HCT116 (cell line): ENCODE results near the gene PLCL2. TPM values are rescaled to one million over a fixed set of nuclear protein-coding genes. Genes with fewer than 3 reads are reported as not detected.

Experiments used
- ATAC-seq: fragments of 200-7000 bp; cut with Tn5 transposase; 2 replicates; pipeline ENCODE4 v1.9.1; 2020; ENCODE audit warnings: mild to moderate bottlenecking, moderate library complexity
- BruUV-seq: library from RNA; stranded (reverse); fragments of 400-500 nt; replicated peaks from 2 replicates; lab custom pipeline; 2021; lab: Mats Ljungman, UMichigan
- CTCF ChIA-PET: fragments of 300-600 bp; sonication (Branson Sonifier 250); formaldehyde crosslinking; loops from one replicate; lab custom pipeline; 2021; ENCODE audit warnings: antibody characterized with exemption; lab: Charles Lee
- POLR2A ChIA-PET: fragments of 300-600, 350-600 bp; sonication (Branson Sonifier 250); formaldehyde crosslinking; loops from one replicate; lab custom pipeline; 2021; ENCODE audit warnings: antibody characterized with exemption; lab: Charles Lee
- RAD21 ChIA-PET, 2 experiments: fragments of 300-600 bp; sonication (Branson Sonifier 250); formaldehyde crosslinking; loops; one replicate each; lab custom pipeline; 2023; ENCODE audit warnings: low total read pairs in 2 of 2; ENCODE audit not compliant: uncharacterized antibody in 2 of 2, unreplicated experiment in 2 of 2, low non-redundant PET in 1 of 2; lab: Charles Lee
- DNase-seq: peaks from one replicate; pipeline ENCODE4 v3.0.0-alpha.2; 2010; ENCODE audit warnings: low read depth, low spot score
- H2AFZ ChIP-seq: fragments of 200-600 bp; shearing (Covaris generic), sonication (generic); 2 replicates; pipeline ENCODE4 v1.6.1; 2017; ENCODE audit warnings: low read depth, mixed run types, mixed read lengths, antibody characterized with exemption, low read length; ENCODE audit not compliant: poor library complexity, severe bottlenecking
- H3K27ac ChIP-seq: 2 replicates; pipeline ENCODE4 v1.5.1; 2012; ENCODE audit warnings: low read depth, low read length
- H3K27me3 ChIP-seq: fragments of 200-600 bp; sonication (generic); 2 replicates; pipeline ENCODE4 v1.6.1; 2016; ENCODE audit warnings: mixed run types, low read length, mixed read lengths; ENCODE audit not compliant: insufficient read depth
- H3K36me3 ChIP-seq, 2 experiments: fragments of 200-500 bp in 1 of 2; fragments of 200-600 bp in 1 of 2; sonication (Bioruptor generic) in 1 of 2; sonication (generic) in 1 of 2; 2 replicates each; pipeline versions ENCODE4 v1.5.1 to v1.6.1; 2014 to 2016; ENCODE audit warnings: low read length in 2 of 2, inconsistent platforms in 1 of 2, mixed read lengths in 1 of 2, mixed run types in 1 of 2; ENCODE audit not compliant: insufficient read depth in 2 of 2, control insufficient read depth in 1 of 2
- H3K4me1 ChIP-seq, 2 experiments: fragments of 200-600 bp in 1 of 2; sonication (generic) in 1 of 2; 2 replicates each; pipeline versions ENCODE4 v1.5.1 to v1.6.1; 2012 to 2017; ENCODE audit warnings: low read length in 2 of 2, inconsistent platforms in 1 of 2, mild to moderate bottlenecking in 1 of 2, mixed read lengths in 1 of 2, mixed run types in 1 of 2, moderate library complexity in 1 of 2; ENCODE audit not compliant: insufficient read depth in 2 of 2, control insufficient read depth in 1 of 2
- H3K4me2 ChIP-seq: fragments of 200-600 bp; sonication (generic); 2 replicates; pipeline ENCODE4 v1.6.1; 2017; ENCODE audit warnings: mixed run types, low read length, mixed read lengths
- H3K4me3 ChIP-seq, 2 experiments: fragments of 200-600 bp in 1 of 2; sonication (generic) in 1 of 2; replicated peaks in 1 of 2; 2 replicates each; pipeline ENCODE4 v1.5.1; 2011 to 2016; ENCODE audit warnings: low read length in 2 of 2, control low read depth in 1 of 2, low read depth in 1 of 2, mild to moderate bottlenecking in 1 of 2, mixed read lengths in 1 of 2, mixed run types in 1 of 2
- H3K79me2 ChIP-seq: fragments of 200-600 bp; sonication (generic); 2 replicates; pipeline ENCODE4 v1.6.1; 2017; ENCODE audit warnings: mild to moderate bottlenecking, mixed run types, low read length, moderate library complexity, mixed read lengths; ENCODE audit not compliant: insufficient read depth
- H3K9ac ChIP-seq: fragments of 200-600 bp; sonication (generic); 2 replicates; pipeline ENCODE4 v1.6.1; 2016; ENCODE audit warnings: low read length, mixed read lengths
- H3K9me2 ChIP-seq: fragments of 200-600 bp; sonication (generic), shearing (Covaris generic); 2 replicates; pipeline ENCODE4 v1.6.1; 2017; ENCODE audit warnings: mixed run types, mild to moderate bottlenecking, moderate library complexity; ENCODE audit not compliant: insufficient read depth
- H3K9me3 ChIP-seq, 2 experiments: fragments of 200-500 bp in 1 of 2; fragments of 200-600 bp in 1 of 2; sonication (Bioruptor generic) in 1 of 2; sonication (generic) in 1 of 2; 2 replicates each; pipeline ENCODE4 v1.6.1; 2014 to 2017; ENCODE audit warnings: low read length in 2 of 2, mixed read lengths in 2 of 2, inconsistent platforms in 1 of 2, low read depth in 1 of 2, mild to moderate bottlenecking in 1 of 2, mixed run types in 1 of 2, moderate library complexity in 1 of 2; ENCODE audit not compliant: control insufficient read depth in 1 of 2, insufficient read depth in 1 of 2
- H4K20me1 ChIP-seq: fragments of 200-600 bp; sonication (generic), shearing (Covaris generic); 2 replicates; pipeline ENCODE4 v1.6.1; 2017; ENCODE audit warnings: mixed run types, mild to moderate bottlenecking, moderate library complexity; ENCODE audit not compliant: insufficient read depth
- CBX3 ChIP-seq: IDR thresholded peaks from 2 replicates; pipeline ENCODE4 v1.6.1; 2012; ENCODE audit warnings: low read depth
- CEBPB ChIP-seq: IDR thresholded peaks from 2 replicates; pipeline ENCODE4 v1.6.1; 2012; ENCODE audit warnings: low read depth
- EGR1 ChIP-seq: IDR thresholded peaks from 2 replicates; pipeline ENCODE4 v1.6.1; 2012; ENCODE audit warnings: low read depth
- ELF1 ChIP-seq: IDR thresholded peaks from 2 replicates; pipeline ENCODE4 v1.6.1; 2012; ENCODE audit warnings: low read depth, borderline replicate concordance
- EZH2 ChIP-seq: fragments of 200-600 bp; sonication (generic); IDR thresholded peaks from 2 replicates; pipeline ENCODE4 v1.6.1; 2017; ENCODE audit warnings: antibody characterized with exemption, mixed run types
- EZH2phosphoT487 ChIP-seq: fragments of 200-600 bp; IDR thresholded peaks from 2 replicates; pipeline ENCODE4 v1.6.1; 2018; ENCODE audit warnings: antibody characterized with exemption, borderline replicate concordance
- FOSL1 ChIP-seq: IDR thresholded peaks from 2 replicates; pipeline ENCODE4 v1.6.1; 2012; ENCODE audit warnings: low read depth
- JUND ChIP-seq: IDR thresholded peaks from 2 replicates; pipeline ENCODE4 v1.6.1; 2012
- POLR2A ChIP-seq: IDR thresholded peaks from 2 replicates; pipeline ENCODE4 v1.7.0; 2011; ENCODE audit warnings: borderline replicate concordance; ENCODE audit not compliant: insufficient read depth, insufficient read length; ENCODE audit errors: extremely low read depth
- POLR2AphosphoS5 ChIP-seq: IDR thresholded peaks from 2 replicates; pipeline ENCODE4 v1.6.1; 2011; ENCODE audit warnings: mild to moderate bottlenecking, low read depth, low read length, moderate library complexity
- SIN3A ChIP-seq: IDR thresholded peaks from 2 replicates; pipeline ENCODE4 v1.6.1; 2012; ENCODE audit warnings: low read depth
- SP1 ChIP-seq: IDR thresholded peaks from 2 replicates; pipeline ENCODE4 v1.6.1; 2012; ENCODE audit warnings: low read depth
- TCF7L2 ChIP-seq: IDR thresholded peaks from 2 replicates; pipeline ENCODE4 v1.7.0; 2011; ENCODE audit warnings: borderline replicate concordance, inconsistent platforms; ENCODE audit not compliant: insufficient read depth, insufficient read length; ENCODE audit errors: extremely low read depth
- YY1 ChIP-seq: IDR thresholded peaks from 2 replicates; pipeline ENCODE4 v1.6.1; 2011; ENCODE audit warnings: low read length, low read depth, moderate library complexity, mild to moderate bottlenecking; ENCODE audit not compliant: insufficient replicate concordance; ENCODE audit errors: extremely low read depth
- ZBTB33 ChIP-seq: IDR thresholded peaks from 2 replicates; pipeline ENCODE4 v1.6.1; 2011; ENCODE audit warnings: mild to moderate bottlenecking, low read length, moderate library complexity; ENCODE audit not compliant: insufficient replicate concordance; ENCODE audit errors: extremely low read depth
- ZNF274 ChIP-seq: fragments of 200-500 bp; sonication (Bioruptor generic); IDR thresholded peaks from 2 replicates; pipeline ENCODE4 v1.6.1; 2014; ENCODE audit warnings: mild to moderate bottlenecking, low read depth, low read length, inconsistent platforms
- intact Hi-C: fragments of 100-400 bp; cut with micrococcal nuclease; formaldehyde crosslinking; loops from 2 replicates; pipeline ENCODE4 v1.10.0; 2022
- total RNA-seq: library from RNA; stranded (reverse); gene quantifications from one replicate; pipeline ENCODE4 v1.2.1, GENCODE V29; 2021; ENCODE audit not compliant: unreplicated experiment
- TF ChIP-seq, protein P1 (sequence below): IDR thresholded peaks from 2 replicates; pipeline ENCODE4 v1.6.1; 2012; ENCODE audit warnings: low read depth
- TF ChIP-seq, protein P2 (sequence below): IDR thresholded peaks from 2 replicates; pipeline ENCODE4 v1.6.1; 2012
- TF ChIP-seq, protein P3 (sequence below): IDR thresholded peaks from 2 replicates; pipeline ENCODE4 v1.6.1; 2012

The PLCL2 gene
- total RNA-seq, 1 experiment from 2014 or later: 2.2 TPM

GRCh38 chr3:17007284-17007683, 122.5 kb downstream of the PLCL2 start:
- intact Hi-C loops: no loop called here
- Histone ChIP-seq H3K79me2 (no peaks in the 10 kb centered on the region), H3K36me3 (no peaks in the 10 kb centered on the region)
- TF ChIP-seq, protein P1, sequence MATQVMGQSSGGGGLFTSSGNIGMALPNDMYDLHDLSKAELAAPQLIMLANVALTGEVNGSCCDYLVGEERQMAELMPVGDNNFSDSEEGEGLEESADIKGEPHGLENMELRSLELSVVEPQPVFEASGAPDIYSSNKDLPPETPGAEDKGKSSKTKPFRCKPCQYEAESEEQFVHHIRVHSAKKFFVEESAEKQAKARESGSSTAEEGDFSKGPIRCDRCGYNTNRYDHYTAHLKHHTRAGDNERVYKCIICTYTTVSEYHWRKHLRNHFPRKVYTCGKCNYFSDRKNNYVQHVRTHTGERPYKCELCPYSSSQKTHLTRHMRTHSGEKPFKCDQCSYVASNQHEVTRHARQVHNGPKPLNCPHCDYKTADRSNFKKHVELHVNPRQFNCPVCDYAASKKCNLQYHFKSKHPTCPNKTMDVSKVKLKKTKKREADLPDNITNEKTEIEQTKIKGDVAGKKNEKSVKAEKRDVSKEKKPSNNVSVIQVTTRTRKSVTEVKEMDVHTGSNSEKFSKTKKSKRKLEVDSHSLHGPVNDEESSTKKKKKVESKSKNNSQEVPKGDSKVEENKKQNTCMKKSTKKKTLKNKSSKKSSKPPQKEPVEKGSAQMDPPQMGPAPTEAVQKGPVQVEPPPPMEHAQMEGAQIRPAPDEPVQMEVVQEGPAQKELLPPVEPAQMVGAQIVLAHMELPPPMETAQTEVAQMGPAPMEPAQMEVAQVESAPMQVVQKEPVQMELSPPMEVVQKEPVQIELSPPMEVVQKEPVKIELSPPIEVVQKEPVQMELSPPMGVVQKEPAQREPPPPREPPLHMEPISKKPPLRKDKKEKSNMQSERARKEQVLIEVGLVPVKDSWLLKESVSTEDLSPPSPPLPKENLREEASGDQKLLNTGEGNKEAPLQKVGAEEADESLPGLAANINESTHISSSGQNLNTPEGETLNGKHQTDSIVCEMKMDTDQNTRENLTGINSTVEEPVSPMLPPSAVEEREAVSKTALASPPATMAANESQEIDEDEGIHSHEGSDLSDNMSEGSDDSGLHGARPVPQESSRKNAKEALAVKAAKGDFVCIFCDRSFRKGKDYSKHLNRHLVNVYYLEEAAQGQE: no peak
- TF ChIP-seq POLR2AphosphoS5: no peak
- TF ChIP-seq, protein P2, sequence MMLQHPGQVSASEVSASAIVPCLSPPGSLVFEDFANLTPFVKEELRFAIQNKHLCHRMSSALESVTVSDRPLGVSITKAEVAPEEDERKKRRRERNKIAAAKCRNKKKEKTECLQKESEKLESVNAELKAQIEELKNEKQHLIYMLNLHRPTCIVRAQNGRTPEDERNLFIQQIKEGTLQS: no peak
- TF ChIP-seq CEBPB: no peak
- TF ChIP-seq ELF1: no peak
- TF ChIP-seq FOSL1: no peak
- TF ChIP-seq ZNF274: no peak
- no peak for TF ChIP-seq EZH2phosphoT487
- no peak for TF ChIP-seq CBX3
- no peak for TF ChIP-seq YY1
- TF ChIP-seq ZBTB33: no peak
- TF ChIP-seq EGR1: no peak
- TF ChIP-seq JUND: no peak
- no peak for TF ChIP-seq SIN3A
- no peak for TF ChIP-seq TCF7L2
- no peak for TF ChIP-seq POLR2A
- no peak for TF ChIP-seq SP1
- TF ChIP-seq, protein P3, sequence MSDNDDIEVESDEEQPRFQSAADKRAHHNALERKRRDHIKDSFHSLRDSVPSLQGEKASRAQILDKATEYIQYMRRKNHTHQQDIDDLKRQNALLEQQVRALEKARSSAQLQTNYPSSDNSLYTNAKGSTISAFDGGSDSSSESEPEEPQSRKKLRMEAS: no peak
- no peak for TF ChIP-seq EZH2
- TF ChIP-seq, all 23 proteins: peak for 0
- Histone ChIP-seq H4K20me1 (no peaks in the 10 kb centered on the region), H3K27me3 (no peaks in the 10 kb centered on the region), H3K4me1 (no peaks in the 10 kb centered on the region), H3K9me2 (no peaks in the 10 kb centered on the region), H2AFZ (no peak overlapping the region), H3K4me2 (no peak overlapping the region), H3K9ac (no peak overlapping the region), H3K4me3 (no peak overlapping the region), H3K27ac (no peak overlapping the region), H3K9me3 (no peaks in the 10 kb centered on the region)
- ChIA-PET RAD21 (no interaction called here), POLR2A (no interaction called here), CTCF (no interaction called here)
- DNase-seq (no peak), ATAC-seq (no peak)
- BruUV-seq: no TSS peak
